ENCODE measurements around the gene NDUFAB1. TPM values are rescaled to one million over a fixed set of nuclear protein-coding genes. Genes with fewer than 3 reads are reported as not detected.
A peak's percentile ranks its signal among the peaks of the same experiment; 100 is the strongest.
"Not testable (repeated sequence)": the region's sequence is repeated elsewhere in the genome, so short reads cannot be mapped to it uniquely, and the experiment has no call there.

NDUFAB1 gene
- total RNA-seq, 1 donor from 2014 or later: 106 TPM

- no peak for DNase-seq
Measured at GRCh38 chr16:23584186-23585076, 11.7 kb downstream of the NDUFAB1 start.

- DNase-seq: not testable (repeated sequence)
Measured at GRCh38 chr16:23583271-23583670, 12.8 kb downstream of the NDUFAB1 start.

GRCh38 chr16:23581764-23582163 lies 14.4 kb downstream of the NDUFAB1 start:
- no peak for DNase-seq

- no peak for DNase-seq
Measured at GRCh38 chr16:23580391-23580790, 15.7 kb downstream of the NDUFAB1 start.

- DNase-seq: no peak
Measured at GRCh38 chr16:23579371-23579770, 16.7 kb downstream of the NDUFAB1 start.

GRCh38 chr16:23578101-23578830 lies 17.9 kb downstream of the NDUFAB1 start:
- DNase-seq: peak; percentile 14

- no peak for DNase-seq
Measured at GRCh38 chr16:23577493-23577892, 18.6 kb downstream of the NDUFAB1 start.

- no peak for DNase-seq
Measured at GRCh38 chr16:23575834-23576233, 20.3 kb downstream of the NDUFAB1 start.

- no peak for DNase-seq
Measured at GRCh38 chr16:23573817-23574216, 22.3 kb downstream of the NDUFAB1 start.

GRCh38 chr16:23572394-23572793 lies 23.7 kb downstream of the NDUFAB1 start:
- DNase-seq: no peak

GRCh38 chr16:23571895-23572294 lies 24.2 kb downstream of the NDUFAB1 start:
- DNase-seq: no peak

GRCh38 chr16:23570992-23571632 lies 25.0 kb downstream of the NDUFAB1 start:
- DNase-seq: no peak

- DNase-seq: no peak
Measured at GRCh38 chr16:23567602-23568001, 28.5 kb downstream of the NDUFAB1 start.

- no peak for DNase-seq
Measured at GRCh38 chr16:23566724-23567123, 29.4 kb downstream of the NDUFAB1 start.

GRCh38 chr16:23564575-23565363 lies 31.3 kb downstream of the NDUFAB1 start:
- no peak for DNase-seq

GRCh38 chr16:23563186-23563585 lies 32.9 kb downstream of the NDUFAB1 start:
- DNase-seq: no peak

- no peak for DNase-seq
Measured at GRCh38 chr16:23562505-23562904, 33.6 kb downstream of the NDUFAB1 start.

- DNase-seq: no peak
Measured at GRCh38 chr16:23561586-23561985, 34.5 kb downstream of the NDUFAB1 start.

- DNase-seq: peak; percentile 39
Measured at GRCh38 chr16:23557779-23558702, 38.1 kb downstream of the NDUFAB1 start.

GRCh38 chr16:23556881-23557778 lies 39.0 kb downstream of the NDUFAB1 start, which contains the start of the genes EARS2 and UBFD1:
EARS2 (minus strand) TSS chr16:23557350; CDS start chr16:23557343, 7 bp downstream.
UBFD1 (plus strand) TSS chr16:23557727; CDS start chr16:23557743, 16 bp downstream.
- DNase-seq: peak; percentile 99

Data from tongue (tissue), 2 donors.